Pancreas (tissue), 10 donors: Measurements from ENCODE around the gene DHX36. TPM values are rescaled to one million over a fixed set of nuclear protein-coding genes. Genes with fewer than 3 reads are reported as not detected.

Experiments
- ATAC-seq, 4 donors: fragments of 200-7000 bp; cut with Tn5 transposase; one replicate each; pipeline versions ENCODE4 v1.8.0 to v1.9.1; 2020; ENCODE audit warnings: mild to moderate bottlenecking in 4 of 4, moderate library complexity in 4 of 4
- DNase-seq, 6 donors: peaks; one replicate each; pipeline ENCODE4 v3.0.0-alpha.2; 2020
- FAIRE-seq: peaks from 2 replicates; lab custom pipeline; 2012; peaks lifted over from hg19 to GRCh38; lab: Jason Lieb, UNC
- H3K27ac ChIP-seq, 4 donors: fragments of 200-600 bp; sonication (generic); 1 replicate in 3 of 4; 2 replicates in 1 of 4; pipeline versions ENCODE4 v1.5.0 to v1.8.0; 2020
- H3K27me3 ChIP-seq, 4 donors: fragments of 200-600 bp; one replicate each; pipeline ENCODE4 v1.8.0; 2021
- H3K36me3 ChIP-seq, 3 donors: fragments of 200-600 bp; sonication (generic) in 1 of 3; one replicate each; pipeline versions ENCODE4 v1.5.0 to v1.8.0; 2020 to 2021
- H3K4me1 ChIP-seq, 3 donors: fragments of 200-600 bp; one replicate each; pipeline ENCODE4 v1.8.0; 2021
- H3K4me3 ChIP-seq, 4 donors: fragments of 200-600 bp; sonication (generic) in 2 of 4; one replicate each; pipeline versions ENCODE4 v1.5.0 to v1.8.0; 2020 to 2021
- H3K9me3 ChIP-seq, 4 donors: fragments of 200-600 bp; one replicate each; pipeline ENCODE4 v1.8.0; 2021
- WGBS, 2 donors: extraction: QIAGEN DNeasy Blood & Tissue Kit; methylation state at CpG; one replicate each; pipeline ENCODE4 v1.1.7; 2013; 5-methylcytosine and 5-hydroxymethylcytosine counted together
- intact Hi-C, 3 donors: fragments of 100-400 bp; cut with DNase I; formaldehyde crosslinking; loops; one replicate each; pipeline versions ENCODE4 v1.11.1 to v1.14.2; 2022
- polyA plus RNA-seq, 2 donors: library from polyadenylated mRNA; stranded (reverse); fragments of 200-250 nt; gene quantifications; one replicate each; pipeline ENCODE4 v1.2.3, GENCODE V29; 2013
- total RNA-seq, 6 donors: library from RNA; stranded (reverse); fragmentation: NEBNext Ultra II Directional in 4 of 6; extraction: Animal tissue kit (Norgen Biotek cat#: 25700) in 4 of 6; gene quantifications; one replicate each; pipeline versions ENCODE4 v1.2.1 to v1.2.4, GENCODE V29; 2021 to 2023
- TF ChIP-seq, protein P1 (sequence below), 4 donors: fragments of 200-600 bp; sonication (generic) in 3 of 4; IDR thresholded peaks; one replicate each; pipeline versions ENCODE4 v1.5.0 to v1.8.0; 2021; ENCODE audit warnings: antibody characterized with exemption in 4 of 4
- donor health status: healthy with polysubstance abuse.
- donor health status: DM: no; HTN: no; CAD: no; lungs with moderate emphysema.
- donor health status: DM: no; HTN: no; CAD: no.
- donor health status: control.
- donor health status: control.
- donor health status: Bipolar disorder and iron deficiency.
- donor health status: DM: yes; HTN: yes; CAD: no.
- donor health status: DM: no; HTN: no; CAD: no.
- donor health status: DM: no; HTN: no; CAD: no.
- donor health status: DM: yes; HTN: yes; CAD: no.

DHX36 gene
- total and polyA plus RNA-seq, 8 donors, result 15.8 to 33.9 (median 24.7) TPM

DNA sequence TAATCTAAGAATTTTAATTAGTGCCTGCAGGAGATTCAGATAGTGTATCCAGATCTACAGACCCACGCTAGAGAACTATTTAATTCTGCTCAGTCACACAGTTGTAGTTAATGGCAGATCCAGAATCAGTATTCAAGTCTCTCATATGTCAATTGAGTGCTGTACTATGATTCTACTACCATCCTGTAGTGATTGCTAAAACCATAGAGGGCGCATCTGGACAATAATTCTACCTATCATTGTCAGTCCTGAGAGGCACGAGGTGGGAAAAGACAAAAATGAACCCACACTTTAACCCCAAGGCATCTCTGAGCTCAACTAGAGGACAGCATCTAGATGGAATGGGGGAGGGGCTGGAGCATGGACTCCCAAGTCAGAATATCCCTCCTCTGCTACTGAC, 22.7 kb downstream of the DHX36 start:
- Histone ChIP-seq H3K4me1 (no peaks in the 10 kb centered on the region), H3K27me3 (no peaks in the 10 kb centered on the region), H3K4me3 (no peak overlapping the region), H3K36me3 (peaks cover 0 to 68% (median 17%) of the 10 kb centered on the region in 3 donors), H3K9me3 (no peaks in the 10 kb centered on the region), H3K27ac (no peak overlapping the region)
- 89 to 91% methylated on average over 3 of the region's 3 CpGs for WGBS, 2 donors
- intact Hi-C loops, result no loop called here
- ATAC-seq (no peak), DNase-seq (no peak), FAIRE-seq (no peak)
- TF ChIP-seq, protein P1, sequence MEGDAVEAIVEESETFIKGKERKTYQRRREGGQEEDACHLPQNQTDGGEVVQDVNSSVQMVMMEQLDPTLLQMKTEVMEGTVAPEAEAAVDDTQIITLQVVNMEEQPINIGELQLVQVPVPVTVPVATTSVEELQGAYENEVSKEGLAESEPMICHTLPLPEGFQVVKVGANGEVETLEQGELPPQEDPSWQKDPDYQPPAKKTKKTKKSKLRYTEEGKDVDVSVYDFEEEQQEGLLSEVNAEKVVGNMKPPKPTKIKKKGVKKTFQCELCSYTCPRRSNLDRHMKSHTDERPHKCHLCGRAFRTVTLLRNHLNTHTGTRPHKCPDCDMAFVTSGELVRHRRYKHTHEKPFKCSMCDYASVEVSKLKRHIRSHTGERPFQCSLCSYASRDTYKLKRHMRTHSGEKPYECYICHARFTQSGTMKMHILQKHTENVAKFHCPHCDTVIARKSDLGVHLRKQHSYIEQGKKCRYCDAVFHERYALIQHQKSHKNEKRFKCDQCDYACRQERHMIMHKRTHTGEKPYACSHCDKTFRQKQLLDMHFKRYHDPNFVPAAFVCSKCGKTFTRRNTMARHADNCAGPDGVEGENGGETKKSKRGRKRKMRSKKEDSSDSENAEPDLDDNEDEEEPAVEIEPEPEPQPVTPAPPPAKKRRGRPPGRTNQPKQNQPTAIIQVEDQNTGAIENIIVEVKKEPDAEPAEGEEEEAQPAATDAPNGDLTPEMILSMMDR (IDR thresholded peaks at IDR 0.05), result no peak

DNA sequence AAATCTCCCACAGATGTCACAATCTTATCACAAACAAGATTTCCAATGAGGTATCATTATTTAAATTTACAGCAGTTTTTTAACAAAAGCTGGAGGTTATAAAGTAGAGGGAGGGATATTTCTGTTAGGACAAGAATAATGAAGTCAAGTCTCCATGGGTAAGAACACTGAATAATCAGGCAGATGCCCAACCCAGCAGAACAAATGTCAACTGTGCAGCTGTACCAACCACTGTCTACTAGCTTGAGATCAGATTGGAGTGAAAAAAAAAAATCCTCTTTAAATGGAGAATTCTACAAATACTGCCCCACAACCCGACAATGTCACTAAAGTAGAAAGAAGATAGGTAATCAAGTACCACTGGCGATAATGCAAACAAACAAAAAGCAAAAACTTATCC, 30.3 kb downstream of the DHX36 start:
- Histone ChIP-seq H3K4me3 (no peak overlapping the region), H3K27ac (no peak overlapping the region), H3K9me3 (no peaks in the 10 kb centered on the region), H3K27me3 (no peaks in the 10 kb centered on the region), H3K4me1 (no peaks in the 10 kb centered on the region), H3K36me3 (peaks cover 6 to 44% (median 9%) of the 10 kb centered on the region in 3 donors)
- intact Hi-C loops, result no loop called here
- TF ChIP-seq, protein P1 (IDR thresholded peaks at IDR 0.05), result no peak
- WGBS, 2 donors, result 70 to 76% methylated on average over 2 of the region's 2 CpGs
- ATAC-seq (no peak), FAIRE-seq (no peak), DNase-seq (no peak)

DNA sequence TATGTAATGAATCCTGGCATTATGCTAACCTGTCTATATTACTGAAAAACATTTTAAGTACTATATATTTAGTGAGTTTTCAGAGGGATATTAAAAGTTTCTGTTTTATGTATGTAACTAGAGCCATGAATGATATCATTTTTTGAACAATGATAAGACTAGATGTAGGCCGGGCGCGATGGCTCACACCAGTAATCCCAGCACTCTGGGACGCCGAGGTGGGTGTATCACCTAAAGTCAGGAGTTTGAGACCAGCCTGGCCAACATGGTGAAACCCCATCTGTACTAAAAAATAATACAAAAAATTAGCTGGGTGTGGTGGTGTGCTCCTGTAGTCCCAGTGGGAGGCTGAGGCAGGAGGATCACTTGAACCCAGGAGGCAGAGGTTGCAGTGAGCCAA, 34.1 kb downstream of the DHX36 start:
- 97 to 99% methylated on average over 5 of the region's 5 CpGs for WGBS, 2 donors
- TF ChIP-seq, protein P1 (IDR thresholded peaks at IDR 0.05), result no peak
- DNase-seq (no peak), FAIRE-seq (no peak), ATAC-seq (no peak)
- Histone ChIP-seq H3K4me3 (no peak overlapping the region), H3K27ac (no peak overlapping the region), H3K4me1 (no peaks in the 10 kb centered on the region), H3K27me3 (no peaks in the 10 kb centered on the region), H3K36me3 (peaks cover 4 to 45% (median 6%) of the 10 kb centered on the region in 3 donors), H3K9me3 (no peaks in the 10 kb centered on the region)
- intact Hi-C loops, result no loop called here

DNA sequence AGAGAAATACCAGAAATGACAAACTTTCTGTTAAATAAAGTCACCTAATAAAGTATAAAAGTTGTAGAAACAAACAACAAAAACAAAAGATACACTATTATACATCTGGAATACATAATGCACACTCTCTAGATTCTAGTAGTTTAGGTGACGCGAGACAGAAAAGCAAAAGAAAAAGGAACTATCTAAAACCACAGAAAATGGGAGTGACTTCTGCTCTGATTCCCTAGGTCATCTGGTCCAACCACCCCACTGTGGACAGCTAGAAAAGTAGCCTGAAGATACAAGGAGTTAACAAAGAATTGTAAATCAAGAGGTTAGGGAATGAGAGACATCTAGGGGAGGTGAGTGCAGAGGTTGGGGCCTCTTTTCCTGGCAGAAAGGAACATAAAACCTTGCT, 39.1 kb downstream of the DHX36 start:
- Histone ChIP-seq H3K4me1 (no peaks in the 10 kb centered on the region), H3K36me3 (peaks cover 3 to 51% (median 12%) of the 10 kb centered on the region in 3 donors), H3K27ac (no peak overlapping the region), H3K9me3 (no peaks in the 10 kb centered on the region), H3K4me3 (no peak overlapping the region), H3K27me3 (no peaks in the 10 kb centered on the region)
- DNase-seq (no peak), ATAC-seq (no peak), FAIRE-seq (no peak)
- intact Hi-C loops, result no loop called here
- 94 to 95% methylated on average over 2 of the region's 2 CpGs for WGBS, 2 donors
- TF ChIP-seq, protein P1 (IDR thresholded peaks at IDR 0.05), result no peak

DNA sequence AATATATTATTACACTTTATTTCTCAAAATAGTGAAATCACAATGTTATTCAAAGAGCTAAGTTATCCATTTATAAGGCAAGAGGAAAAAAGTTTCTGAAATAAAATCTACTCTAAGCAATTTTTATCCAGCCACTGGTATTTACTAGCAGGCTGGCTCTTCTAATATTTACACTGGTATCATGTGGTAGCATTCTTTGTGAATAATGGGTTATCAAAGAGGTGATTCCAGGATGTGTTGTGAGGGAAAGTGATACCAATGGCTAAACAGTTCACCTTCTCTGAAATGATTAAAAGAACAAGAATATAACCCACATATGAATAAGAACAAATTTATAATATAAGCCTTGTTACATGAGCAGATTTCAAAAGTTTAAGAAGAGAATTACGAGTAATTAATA, 44.1 kb downstream of the DHX36 start:
- Histone ChIP-seq H3K4me3 (no peak overlapping the region), H3K27ac (no peak overlapping the region), H3K36me3 (peaks cover 0 to 47% (median 17%) of the 10 kb centered on the region in 3 donors), H3K9me3 (no peaks in the 10 kb centered on the region), H3K4me1 (no peaks in the 10 kb centered on the region), H3K27me3 (no peaks in the 10 kb centered on the region)
- TF ChIP-seq, protein P1 (IDR thresholded peaks at IDR 0.05), result no peak
- peak in 2 of 4 donors; percentile 59 to 60 for ATAC-seq
- no peak for FAIRE-seq
- intact Hi-C loops, result no loop called here
- no peak for DNase-seq
- 99 to 100% methylated on average over 1 of the region's 1 CpG for WGBS, 2 donors
